A673 (cell line): Measurements from ENCODE around the gene MFSD11.

Experiments
- EZH2 ChIP-seq: fragments of 200-600 bp; sonication (generic); IDR thresholded peaks from 2 replicates; pipeline ENCODE4 v1.6.1; 2017; ENCODE audit warnings: borderline replicate concordance, low read depth, mild to moderate bottlenecking, mixed read lengths, antibody characterized with exemption, low read length; ENCODE audit not compliant: poor library complexity, severe bottlenecking
- TF ChIP-seq, protein P1 (sequence below): fragments of 300-800, 200-600 bp; sonication (generic); conservative IDR thresholded peaks from 2 replicates; pipeline ENCODE4 v1.5.1; 2017; ENCODE audit warnings: low read depth, mild to moderate bottlenecking, antibody characterized with exemption, low read length, moderate library complexity, mixed read lengths

DNA sequence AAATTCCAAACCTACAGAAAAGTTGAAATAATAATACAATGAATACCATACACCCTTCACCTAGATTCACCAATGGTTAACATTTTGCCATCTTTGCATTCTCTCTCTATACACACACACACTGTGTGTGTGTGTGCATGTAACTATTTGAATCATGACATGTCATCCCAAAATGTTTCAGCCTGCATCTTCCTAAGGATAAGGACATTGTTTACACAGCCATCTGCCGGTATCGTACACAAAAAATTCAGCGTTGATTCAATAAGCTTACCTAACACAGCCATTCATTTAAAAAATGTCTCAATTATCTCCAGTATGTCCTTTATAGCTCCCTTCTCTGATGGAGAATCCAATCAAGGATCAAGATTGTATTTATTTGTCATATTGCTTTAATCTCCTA, 31.1 kb upstream of the MFSD11 start:
- TF ChIP-seq, protein P1, sequence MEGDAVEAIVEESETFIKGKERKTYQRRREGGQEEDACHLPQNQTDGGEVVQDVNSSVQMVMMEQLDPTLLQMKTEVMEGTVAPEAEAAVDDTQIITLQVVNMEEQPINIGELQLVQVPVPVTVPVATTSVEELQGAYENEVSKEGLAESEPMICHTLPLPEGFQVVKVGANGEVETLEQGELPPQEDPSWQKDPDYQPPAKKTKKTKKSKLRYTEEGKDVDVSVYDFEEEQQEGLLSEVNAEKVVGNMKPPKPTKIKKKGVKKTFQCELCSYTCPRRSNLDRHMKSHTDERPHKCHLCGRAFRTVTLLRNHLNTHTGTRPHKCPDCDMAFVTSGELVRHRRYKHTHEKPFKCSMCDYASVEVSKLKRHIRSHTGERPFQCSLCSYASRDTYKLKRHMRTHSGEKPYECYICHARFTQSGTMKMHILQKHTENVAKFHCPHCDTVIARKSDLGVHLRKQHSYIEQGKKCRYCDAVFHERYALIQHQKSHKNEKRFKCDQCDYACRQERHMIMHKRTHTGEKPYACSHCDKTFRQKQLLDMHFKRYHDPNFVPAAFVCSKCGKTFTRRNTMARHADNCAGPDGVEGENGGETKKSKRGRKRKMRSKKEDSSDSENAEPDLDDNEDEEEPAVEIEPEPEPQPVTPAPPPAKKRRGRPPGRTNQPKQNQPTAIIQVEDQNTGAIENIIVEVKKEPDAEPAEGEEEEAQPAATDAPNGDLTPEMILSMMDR: no peak
- TF ChIP-seq EZH2: no peak
